ENCODE data around the gene IRF6.

DNA sequence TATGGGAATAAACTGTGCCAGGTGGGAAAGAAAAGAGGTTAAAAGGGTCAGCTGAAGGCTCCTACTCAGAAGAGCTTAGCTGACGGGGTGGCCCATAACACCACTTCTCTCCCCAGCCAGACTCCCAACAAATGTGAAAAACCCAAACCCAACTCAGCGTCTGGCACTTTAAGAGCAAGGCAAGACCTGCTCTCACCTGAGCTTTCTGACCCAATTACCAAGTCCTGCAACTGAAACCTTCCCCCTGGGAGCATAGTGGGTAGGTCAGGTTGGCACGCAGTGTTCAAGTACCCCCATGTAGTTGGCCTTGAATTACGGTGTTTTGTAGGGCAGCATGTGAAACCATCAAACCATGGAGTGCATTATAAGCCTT lies 3.2 kb downstream of the IRF6 start:
- TF ChIP-seq, protein P1, sequence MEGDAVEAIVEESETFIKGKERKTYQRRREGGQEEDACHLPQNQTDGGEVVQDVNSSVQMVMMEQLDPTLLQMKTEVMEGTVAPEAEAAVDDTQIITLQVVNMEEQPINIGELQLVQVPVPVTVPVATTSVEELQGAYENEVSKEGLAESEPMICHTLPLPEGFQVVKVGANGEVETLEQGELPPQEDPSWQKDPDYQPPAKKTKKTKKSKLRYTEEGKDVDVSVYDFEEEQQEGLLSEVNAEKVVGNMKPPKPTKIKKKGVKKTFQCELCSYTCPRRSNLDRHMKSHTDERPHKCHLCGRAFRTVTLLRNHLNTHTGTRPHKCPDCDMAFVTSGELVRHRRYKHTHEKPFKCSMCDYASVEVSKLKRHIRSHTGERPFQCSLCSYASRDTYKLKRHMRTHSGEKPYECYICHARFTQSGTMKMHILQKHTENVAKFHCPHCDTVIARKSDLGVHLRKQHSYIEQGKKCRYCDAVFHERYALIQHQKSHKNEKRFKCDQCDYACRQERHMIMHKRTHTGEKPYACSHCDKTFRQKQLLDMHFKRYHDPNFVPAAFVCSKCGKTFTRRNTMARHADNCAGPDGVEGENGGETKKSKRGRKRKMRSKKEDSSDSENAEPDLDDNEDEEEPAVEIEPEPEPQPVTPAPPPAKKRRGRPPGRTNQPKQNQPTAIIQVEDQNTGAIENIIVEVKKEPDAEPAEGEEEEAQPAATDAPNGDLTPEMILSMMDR (IDR thresholded peaks at IDR 0.05) = no peak
- TF ChIP-seq POLR2A (IDR thresholded peaks at IDR 0.05) = no peak

Measured in adrenal gland (tissue), 5 donors.